Activated CD4-positive, alpha-beta memory T cell treated with anti-CD3 and anti-CD28 coated beads, Interleukin-2, amount 10 ng/mL, durations not matched to agents 7 days and 5 days (primary cell): Measurements from ENCODE around the gene NPFF. TPM values are rescaled to one million over a fixed set of nuclear protein-coding genes. Genes with fewer than 3 reads are reported as not detected.

Experiments
- CTCF ChIA-PET: fragments of 350-600 bp; sonication (Branson Sonifier 250); formaldehyde crosslinking; loops from one replicate; lab custom pipeline; 2021; ENCODE audit warnings: antibody characterized with exemption, inconsistent platforms; lab: Charles Lee
- POLR2A ChIA-PET: fragments of 350-600 bp; sonication (Branson Sonifier 250); formaldehyde crosslinking; loops from one replicate; lab custom pipeline; 2021; ENCODE audit warnings: antibody characterized with exemption; lab: Charles Lee
- DNase-seq: peaks from one replicate; pipeline ENCODE4 v3.0.0-alpha.2; 2020
- H3K27ac Mint-ChIP-seq: one replicate; pipeline ENCODE4 v1.8.0; 2021; ENCODE audit warnings: mild to moderate bottlenecking, mixed read lengths
- H3K27me3 Mint-ChIP-seq: one replicate; pipeline ENCODE4 v1.8.0; 2021; ENCODE audit warnings: mixed read lengths
- H3K36me3 Mint-ChIP-seq: one replicate; pipeline ENCODE4 v1.8.0; 2021; ENCODE audit warnings: low read depth, mixed read lengths
- H3K4me1 Mint-ChIP-seq: one replicate; pipeline ENCODE4 v1.8.0; 2021; ENCODE audit warnings: mixed read lengths
- H3K4me3 Mint-ChIP-seq: one replicate; pipeline ENCODE4 v1.8.0; 2021; ENCODE audit warnings: mild to moderate bottlenecking, mixed read lengths
- H3K9me3 Mint-ChIP-seq: one replicate; pipeline ENCODE4 v1.8.0; 2021; ENCODE audit warnings: mixed read lengths
- total RNA-seq, 2 experiments: library from RNA; stranded (reverse); gene quantifications; one replicate each; pipeline ENCODE4 v1.2.3, GENCODE V29; 2021

The NPFF gene
- total RNA-seq, 2 experiments from 2014 or later: not detected

- Mint-ChIP-seq H3K9me3 (no peaks in the 10 kb centered on the region), H3K27me3 (no peaks in the 10 kb centered on the region), H3K27ac (no peak overlapping the region), H3K4me1 (peaks cover 16% of the 10 kb centered on the region), H3K36me3 (peaks cover 19% of the 10 kb centered on the region), H3K4me3 (no peak overlapping the region)
- CTCF ChIA-PET: interaction anchor here (1.1 to 6.0 kb wide), 6 partner anchors 11 to 189 kb away, joined by 3 to 54 read pairs (median 10); partner anchors contain the start of genes AAAS, MAP3K12 and TARBP2
- no peak for DNase-seq
- POLR2A ChIA-PET: interaction anchor here (1.6 to 8.1 kb wide), 3 partner anchors 10 to 165 kb away, joined by 4 to 44 read pairs (median 5); partner anchors contain the start of genes ATP5MC2, MAP3K12 and TARBP2
Observed at GRCh38 chr12:53510181-53510812, 3.0 kb upstream of the NPFF start.

- DNase-seq: peak; percentile 88
- Mint-ChIP-seq H3K27ac (peak overlapping the region; percentile 62), H3K4me1 (peaks cover 14% of the 10 kb centered on the region), H3K9me3 (no peaks in the 10 kb centered on the region), H3K36me3 (peaks cover 19% of the 10 kb centered on the region), H3K4me3 (no peak overlapping the region), H3K27me3 (no peaks in the 10 kb centered on the region)
- POLR2A ChIA-PET: interaction anchor here (0.6 to 8.1 kb wide), 10 partner anchors 8 to 916 kb away, joined by 3 to 44 read pairs (median 4); partner anchors contain the start of genes MAP3K12 and TARBP2
- CTCF ChIA-PET: interaction anchor here (0.6 to 6.0 kb wide), 47 partner anchors 10 to 824 kb away, joined by 3 to 54 read pairs (median 5); partner anchors contain the start of genes AAAS, ATP5MC2, MAP3K12 and SP1
Observed at GRCh38 chr12:53508534-53509170, 1.4 kb upstream of the NPFF start.

DNA sequence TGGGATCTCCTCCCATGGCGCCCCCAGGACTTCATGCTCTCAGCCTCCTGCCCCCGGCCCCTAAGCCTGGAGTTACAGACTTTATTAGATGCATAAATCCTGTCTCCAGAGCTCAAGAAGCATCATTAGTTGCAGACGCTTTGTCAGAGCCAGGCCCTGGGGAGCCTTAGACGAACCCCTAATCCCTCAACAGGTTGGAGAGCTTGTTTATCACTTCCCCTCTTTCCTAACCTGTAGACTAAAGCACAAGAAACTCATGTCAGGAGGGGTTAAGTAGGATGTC is 260 bp upstream of the NPFF start:
- no peak for DNase-seq
- CTCF ChIA-PET: interaction anchor here (1.1 to 6.0 kb wide), 7 partner anchors 8 to 219 kb away, joined by 4 to 54 read pairs (median 10); partner anchors contain the start of genes MAP3K12 and TARBP2
- Mint-ChIP-seq H3K4me3 (no peak overlapping the region), H3K4me1 (peaks cover 16% of the 10 kb centered on the region), H3K27ac (no peak overlapping the region), H3K27me3 (no peaks in the 10 kb centered on the region), H3K36me3 (peaks cover 17% of the 10 kb centered on the region), H3K9me3 (no peaks in the 10 kb centered on the region)
- POLR2A ChIA-PET: interaction anchor here (1.0 to 8.1 kb wide), 4 partner anchors 7 to 75 kb away, joined by 3 to 44 read pairs (median 6); partner anchors contain the start of genes MAP3K12 and TARBP2

- peaks cover 13% of the 10 kb centered on the region for H3K36me3 Mint-ChIP-seq
- H3K27ac Mint-ChIP-seq: no peak overlapping the region
- no peak overlapping the region for H3K4me3 Mint-ChIP-seq
- peaks cover 25% of the 10 kb centered on the region for H3K4me1 Mint-ChIP-seq
- CTCF ChIA-PET: interaction anchor here (0.5 to 0.8 kb wide), 2 partner anchors 15 to 241 kb away, joined by 3 read pairs; no protein-coding TSS in a partner anchor
- POLR2A ChIA-PET: interaction anchor here (1.6 kb wide), 1 partner anchor 12 kb away, joined by 7 read pairs; no protein-coding TSS in a partner anchor
- no peaks in the 10 kb centered on the region for H3K9me3 Mint-ChIP-seq
- no peaks in the 10 kb centered on the region for H3K27me3 Mint-ChIP-seq
- no peak for DNase-seq
Observed at GRCh38 chr12:53506450-53506785, 866 bp downstream of the NPFF start.

DNA sequence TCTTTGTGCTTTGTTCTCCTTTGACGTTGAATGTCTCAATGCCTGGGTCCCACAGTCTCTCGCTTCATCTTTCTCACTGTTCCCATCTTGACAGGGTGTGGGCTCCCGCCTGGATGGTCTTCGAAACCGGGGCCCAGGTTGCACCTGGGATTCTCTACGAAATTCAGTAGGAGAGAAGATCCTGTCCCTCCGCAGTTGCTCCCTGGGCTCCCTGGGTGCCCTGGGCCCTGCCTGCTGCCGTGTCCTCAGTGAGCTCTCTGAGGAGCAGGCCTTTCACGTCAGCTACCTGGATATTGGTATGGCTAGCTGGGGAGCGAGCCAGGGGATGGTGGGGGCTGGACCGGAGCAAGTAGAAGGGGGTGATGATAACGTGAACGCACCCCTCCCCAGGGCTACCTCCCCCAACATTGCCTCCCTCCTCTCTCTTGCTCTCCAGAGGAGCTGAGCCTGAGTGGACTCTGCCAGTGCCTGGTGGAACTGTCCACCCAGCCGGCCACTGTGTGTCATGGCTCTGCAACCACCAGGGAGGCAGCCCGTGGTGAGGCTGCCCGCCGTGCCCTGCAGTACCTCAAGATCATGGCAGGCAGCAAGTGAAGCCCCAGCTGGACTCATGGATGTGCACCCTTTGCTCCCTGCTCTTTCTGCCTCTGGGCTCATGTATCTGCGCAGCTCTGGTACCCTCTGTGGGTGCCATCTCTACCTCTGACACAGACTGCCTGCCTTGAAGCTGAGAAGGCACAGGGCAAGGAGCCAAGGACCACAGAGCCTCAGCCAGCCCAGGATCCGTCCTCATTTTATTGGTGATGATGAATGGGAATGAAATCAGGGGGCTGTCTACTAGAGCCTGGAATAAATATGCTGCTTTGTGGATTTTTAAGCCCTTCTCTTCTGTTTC is 1.5 kb downstream of the NPFF start:
- Mint-ChIP-seq H3K36me3 (peaks cover 12% of the 10 kb centered on the region), H3K27ac (no peak overlapping the region), H3K4me1 (peaks cover 25% of the 10 kb centered on the region), H3K4me3 (no peak overlapping the region), H3K27me3 (no peaks in the 10 kb centered on the region), H3K9me3 (no peaks in the 10 kb centered on the region)
- ChIA-PET CTCF (interaction anchor here (0.5 to 0.8 kb wide), 3 partner anchors 14 to 241 kb away, joined by 3 to 4 read pairs (median 3); no protein-coding TSS in a partner anchor), POLR2A (interaction anchor here (1.6 kb wide), 1 partner anchor 12 kb away, joined by 7 read pairs; no protein-coding TSS in a partner anchor)
- no peak for DNase-seq

DNA sequence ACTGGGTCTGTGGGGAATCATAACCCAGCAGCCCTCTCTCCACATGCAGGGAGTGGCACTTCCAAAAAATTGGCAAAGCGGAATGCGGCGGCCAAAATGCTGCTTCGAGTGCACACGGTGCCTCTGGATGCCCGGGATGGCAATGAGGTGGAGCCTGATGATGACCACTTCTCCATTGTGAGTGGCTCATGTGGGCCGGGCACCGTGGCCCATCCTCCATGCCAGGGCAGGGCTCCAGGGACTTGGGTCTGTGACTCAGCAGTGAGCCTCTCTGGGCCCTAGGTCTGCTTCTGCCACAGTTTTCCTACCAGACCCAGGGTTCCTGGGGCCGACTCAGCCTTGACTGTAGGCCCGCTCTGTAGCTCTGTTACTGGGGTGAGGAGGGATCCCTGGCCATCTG is 2.2 kb downstream of the NPFF start:
- ChIA-PET POLR2A (interaction anchor here (1.6 kb wide), 1 partner anchor 11 kb away, joined by 7 read pairs; no protein-coding TSS in a partner anchor), CTCF (interaction anchor here (0.5 kb wide), 1 partner anchor 83 kb away, joined by 4 read pairs; no protein-coding TSS in a partner anchor)
- Mint-ChIP-seq H3K4me1 (peaks cover 27% of the 10 kb centered on the region), H3K36me3 (peaks cover 12% of the 10 kb centered on the region), H3K27me3 (no peaks in the 10 kb centered on the region), H3K27ac (no peak overlapping the region), H3K9me3 (no peaks in the 10 kb centered on the region), H3K4me3 (no peak overlapping the region)
- DNase-seq: no peak

- ChIA-PET CTCF (interaction anchor here (0.5 kb wide), 1 partner anchor 288 kb away, joined by 3 read pairs; no protein-coding TSS in a partner anchor), POLR2A (interaction anchor here (1.0 kb wide), 1 partner anchor 180 kb away, joined by 3 read pairs; no protein-coding TSS in a partner anchor)
- Mint-ChIP-seq H3K36me3 (peaks cover 12% of the 10 kb centered on the region), H3K4me3 (no peak overlapping the region), H3K4me1 (peaks cover 31% of the 10 kb centered on the region), H3K9me3 (no peaks in the 10 kb centered on the region), H3K27me3 (no peaks in the 10 kb centered on the region), H3K27ac (peak overlapping the region; percentile 40)
- DNase-seq: no peak
Observed at GRCh38 chr12:53504004-53504920, 3.0 kb downstream of the NPFF start.

DNA sequence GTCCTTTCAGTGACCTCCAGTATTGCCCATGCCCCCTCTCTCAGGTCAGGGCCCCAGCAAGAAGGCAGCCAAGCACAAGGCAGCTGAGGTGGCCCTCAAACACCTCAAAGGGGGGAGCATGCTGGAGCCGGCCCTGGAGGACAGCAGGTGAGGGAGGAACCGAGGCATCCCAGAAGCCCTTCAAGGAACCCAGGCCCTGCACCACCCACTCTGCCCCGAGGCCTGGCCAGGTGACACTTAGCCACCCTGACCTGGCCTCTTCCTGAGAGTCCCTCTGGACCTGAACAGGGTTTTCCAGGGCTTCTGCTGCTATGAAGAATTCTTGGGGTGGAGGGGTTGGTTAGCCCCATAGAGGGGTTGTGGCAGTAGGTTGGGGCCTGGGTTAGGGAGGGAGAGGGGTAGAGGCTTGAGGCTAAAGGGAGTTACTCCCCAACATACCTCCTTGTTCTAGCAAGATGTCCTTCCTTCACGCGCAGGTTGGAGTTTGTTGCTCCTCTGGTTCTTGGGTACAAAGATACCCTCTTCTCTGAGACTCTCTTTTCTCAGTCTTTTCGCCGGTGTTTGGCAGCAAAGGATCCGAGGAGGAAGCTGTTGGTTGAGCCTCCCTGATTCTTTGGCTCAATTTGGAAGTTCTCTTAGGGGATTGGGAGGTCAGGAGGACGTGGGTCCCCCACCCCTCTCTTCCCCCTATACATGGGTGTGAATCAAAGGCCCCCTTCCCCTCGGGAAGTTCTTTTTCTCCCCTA is 4.1 kb downstream of the NPFF start:
- CTCF ChIA-PET: no interaction called here
- no peaks in the 10 kb centered on the region for H3K27me3 Mint-ChIP-seq
- no peaks in the 10 kb centered on the region for H3K9me3 Mint-ChIP-seq
- POLR2A ChIA-PET: interaction anchor here (3.1 kb wide), 1 partner anchor 49 kb away, joined by 25 read pairs; no protein-coding TSS in a partner anchor
- peaks cover 32% of the 10 kb centered on the region for H3K4me1 Mint-ChIP-seq
- DNase-seq: no peak
- no peak overlapping the region for H3K27ac Mint-ChIP-seq
- no peak overlapping the region for H3K4me3 Mint-ChIP-seq
- H3K36me3 Mint-ChIP-seq: peaks cover 12% of the 10 kb centered on the region

DNA sequence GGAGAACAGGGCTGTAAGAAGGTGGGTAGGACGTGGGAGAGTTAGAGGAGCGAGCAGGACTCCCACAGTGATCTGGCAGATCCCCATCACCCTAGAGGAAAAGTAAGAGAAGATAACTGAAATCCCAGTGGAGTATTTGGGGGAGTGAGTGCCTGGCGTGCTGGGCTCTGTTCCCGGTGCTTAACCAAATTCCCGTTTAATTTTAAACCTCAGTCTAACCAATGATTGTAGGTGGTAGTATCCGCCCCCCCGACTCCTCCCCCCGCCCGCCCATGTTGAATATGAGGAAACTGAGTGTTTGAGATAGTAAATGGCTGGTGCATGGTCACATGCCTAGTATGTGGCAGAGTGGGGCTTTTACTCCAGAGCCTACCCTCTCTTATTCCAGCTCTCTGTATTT is 5.0 kb downstream of the NPFF start:
- Mint-ChIP-seq H3K36me3 (peaks cover 12% of the 10 kb centered on the region), H3K27me3 (no peaks in the 10 kb centered on the region), H3K27ac (peak overlapping the region; percentile 97), H3K9me3 (no peaks in the 10 kb centered on the region), H3K4me1 (peaks cover 37% of the 10 kb centered on the region), H3K4me3 (peak overlapping the region; percentile 80)
- POLR2A ChIA-PET: interaction anchor here (3.1 to 4.2 kb wide), 3 partner anchors 9 to 48 kb away, joined by 25 to 44 read pairs (median 37); no protein-coding TSS in a partner anchor
- DNase-seq: no peak
- CTCF ChIA-PET: no interaction called here

GRCh38 chr12:53501615-53502181 is 5.6 kb downstream of the NPFF start:
- no peaks in the 10 kb centered on the region for H3K27me3 Mint-ChIP-seq
- H3K27ac Mint-ChIP-seq: peak overlapping the region; percentile 97
- ChIA-PET CTCF (interaction anchor here (0.7 to 5.1 kb wide), 21 partner anchors 9 to 1476 kb away, joined by 3 to 47 read pairs (median 5); partner anchors contain the start of genes AAAS, ATP5MC2, MYG1 and SP1), POLR2A (interaction anchor here (0.9 to 4.2 kb wide), 18 partner anchors 10 to 779 kb away, joined by 3 to 44 read pairs (median 6); partner anchors contain the start of genes AAAS, ATP5MC2, CBX5 and EIF4B)
- no peak for DNase-seq
- H3K36me3 Mint-ChIP-seq: peaks cover 9% of the 10 kb centered on the region
- H3K9me3 Mint-ChIP-seq: no peaks in the 10 kb centered on the region
- H3K4me1 Mint-ChIP-seq: peaks cover 43% of the 10 kb centered on the region
- peak overlapping the region; percentile 80 for H3K4me3 Mint-ChIP-seq
